Hindlimb muscle (tissue), 1 donor: ENCODE results near the gene SNCA. TPM values are rescaled to one million over a fixed set of nuclear protein-coding genes. Genes with fewer than 3 reads are reported as not detected.

ENCODE experiments used
- DNase-seq: peaks from one replicate; pipeline ENCODE4 v3.0.0-alpha.2; 2013
- polyA plus RNA-seq: library from polyadenylated mRNA; unstranded; fragments of 120-200 nt; gene quantifications from one replicate; pipeline ENCODE4 v1.2.1, GENCODE V29; 2013; ENCODE audit not compliant: insufficient read length

The SNCA gene
- polyA plus RNA-seq, 1 donor, result 9.6 TPM

DNA sequence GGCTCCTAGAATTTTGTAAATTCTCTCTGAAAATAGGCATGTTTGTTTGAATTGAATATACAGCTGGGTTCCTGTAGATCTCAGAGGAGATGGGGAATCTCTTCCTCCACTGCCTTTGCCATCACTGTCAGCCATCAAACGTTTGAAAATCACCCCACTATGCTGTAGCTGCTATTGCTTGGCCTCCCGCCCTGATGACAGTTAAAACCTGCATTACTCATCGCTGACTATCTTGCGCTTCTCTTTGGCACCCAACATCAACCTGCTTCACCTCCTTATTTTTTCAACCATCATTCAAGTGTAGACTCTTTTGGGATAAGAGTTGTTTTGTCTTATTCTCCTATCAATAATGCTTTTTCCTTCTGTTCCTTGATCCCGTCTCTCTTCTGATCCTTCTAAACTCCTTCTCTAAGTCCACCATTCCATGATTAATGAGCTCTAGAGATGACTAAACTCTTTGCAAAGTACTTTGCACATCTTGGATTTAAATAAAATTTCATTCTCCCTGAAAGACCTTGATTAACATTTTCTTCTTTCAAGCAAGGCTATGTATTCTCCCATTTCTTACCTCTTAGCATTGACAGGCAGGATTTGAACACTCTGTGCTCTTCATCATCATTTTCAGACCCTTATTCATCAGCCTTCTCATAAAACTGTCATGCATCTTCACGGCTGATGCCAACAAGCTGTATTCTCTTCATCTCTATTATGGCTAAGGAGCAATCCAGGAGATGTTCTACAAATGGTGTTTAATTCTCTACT is 133.0 kb downstream of the SNCA start:
- no peak for DNase-seq

- no peak for DNase-seq
Measured at GRCh38 chr4:89700766-89701423, 136.1 kb downstream of the SNCA start.

- DNase-seq, result no peak
Measured at GRCh38 chr4:89685690-89686089, 151.3 kb downstream of the SNCA start.

DNA sequence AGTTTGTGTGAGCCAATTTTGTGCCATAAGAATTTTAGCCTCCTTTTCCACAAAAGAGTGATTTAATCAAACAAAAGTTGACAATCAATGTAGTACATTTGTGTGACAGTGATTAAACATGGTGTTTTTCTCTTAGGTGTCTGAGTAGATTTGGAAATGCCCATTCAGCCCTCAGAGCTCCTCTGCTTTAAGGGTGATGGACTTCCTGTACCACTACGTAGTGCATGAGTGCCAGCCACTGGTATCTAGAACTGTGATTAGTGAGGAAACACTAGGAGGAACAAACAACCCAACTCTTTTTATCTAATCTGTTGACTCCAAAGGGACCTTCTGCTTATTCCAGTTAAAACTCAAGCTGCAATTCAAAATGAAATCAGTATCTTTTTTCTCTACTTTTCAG is 151.7 kb downstream of the SNCA start:
- no peak for DNase-seq

GRCh38 chr4:89684536-89684935 is 152.4 kb downstream of the SNCA start:
- DNase-seq, result no peak

- no peak for DNase-seq
Measured at GRCh38 chr4:89682808-89683207, 154.2 kb downstream of the SNCA start.

DNA sequence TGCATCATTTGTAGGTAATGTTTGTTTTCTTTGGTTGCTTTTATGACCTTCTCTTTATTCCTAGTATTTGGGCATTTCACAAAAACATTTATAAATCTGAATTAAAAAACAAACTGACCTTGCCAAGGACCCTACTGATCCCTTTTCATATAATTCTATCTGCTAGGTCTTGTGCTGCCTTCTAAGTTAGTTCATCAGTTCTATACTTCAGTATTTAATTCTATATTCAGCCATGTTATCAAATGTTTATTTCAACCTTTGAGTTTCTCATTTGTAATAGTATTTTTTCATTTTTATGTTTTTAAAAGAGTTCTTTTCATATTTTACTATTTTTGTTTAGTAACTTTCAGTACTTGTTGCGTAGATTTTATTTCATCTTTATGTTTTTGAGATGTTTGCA is 155.3 kb downstream of the SNCA start:
- no peak for DNase-seq

- DNase-seq, result no peak
Measured at GRCh38 chr4:89681219-89681618, 155.7 kb downstream of the SNCA start.

DNA sequence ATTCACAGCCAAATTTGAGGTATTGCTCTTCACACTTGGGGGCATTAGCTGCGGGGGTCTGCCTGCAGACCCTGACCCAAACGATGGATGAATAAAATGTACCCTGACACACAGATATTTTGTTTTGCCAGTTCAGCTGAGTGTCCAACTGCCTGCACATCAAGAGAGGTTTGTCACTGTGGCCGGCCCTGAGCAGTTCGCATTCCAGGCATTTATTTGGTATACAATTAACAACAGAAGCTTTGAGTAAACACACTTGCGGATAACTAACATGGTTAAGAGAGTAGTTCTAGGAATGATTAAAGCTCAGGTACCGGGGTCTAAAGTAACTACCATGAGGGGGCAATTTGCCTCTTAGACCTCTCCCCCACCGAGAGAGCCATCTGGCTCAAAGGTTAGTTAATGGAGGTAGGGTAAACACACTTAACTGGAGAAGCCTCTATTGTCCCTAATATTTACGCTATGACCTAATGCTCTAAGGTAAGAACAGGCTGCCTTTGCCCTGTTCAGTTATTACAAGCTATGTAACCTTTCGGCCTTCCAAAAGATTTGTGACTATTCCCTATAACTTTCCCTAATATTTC is 162.0 kb downstream of the SNCA start:
- no peak for DNase-seq

Other genes with a start within 250 kb of the SNCA start
- gene MMRN1, start 57.7 kb upstream of the SNCA start, polyA plus RNA-seq, result 2.2 TPM